Effector memory CD8-positive, alpha-beta T cell (primary cell): ENCODE measurements around the gene SFMBT1.

Experiments
- ATAC-seq: fragments of 150-1000 bp; cut with Tn5 transposase; replicated peaks from 2 replicates; pipeline ENCODE4 v1.10.0; 2021; ENCODE audit warnings: mild to moderate bottlenecking, moderate library complexity
- DNase-seq, 3 experiments: peaks; one replicate each; pipeline ENCODE4 v3.0.0; 2021
- H3K27ac Mint-ChIP-seq, 2 donors: one replicate each; pipeline ENCODE4 v1.8.0; 2022; ENCODE audit warnings: mild to moderate bottlenecking in 2 of 2, mixed read lengths in 2 of 2, moderate library complexity in 2 of 2
- H3K27me3 Mint-ChIP-seq, 2 donors: one replicate each; pipeline ENCODE4 v1.8.0; 2022; ENCODE audit warnings: mixed read lengths in 2 of 2
- H3K36me3 Mint-ChIP-seq: one replicate; pipeline ENCODE4 v1.8.0; 2022; ENCODE audit warnings: mild to moderate bottlenecking, moderate library complexity, mixed read lengths; ENCODE audit not compliant: insufficient read depth
- H3K4me1 Mint-ChIP-seq, 2 donors: one replicate each; pipeline ENCODE4 v1.8.0; 2022; ENCODE audit warnings: low read depth in 2 of 2, mixed read lengths in 2 of 2
- H3K4me3 Mint-ChIP-seq, 2 donors: one replicate each; pipeline ENCODE4 v1.8.0; 2022; ENCODE audit warnings: mild to moderate bottlenecking in 2 of 2, mixed read lengths in 2 of 2, moderate library complexity in 2 of 2
- H3K9me3 Mint-ChIP-seq, 2 donors: one replicate each; pipeline ENCODE4 v1.8.0; 2022; ENCODE audit warnings: mixed read lengths in 2 of 2

The SFMBT1 gene

GRCh38 chr3:52983828-52984227 lies 62.0 kb downstream of the SFMBT1 start:
- peak overlapping the region; percentile 30 to 67 for H3K27ac Mint-ChIP-seq
- no peaks in the 10 kb centered on the region for H3K27me3 Mint-ChIP-seq
- ATAC-seq (peak; percentile 37), DNase-seq (no peak)
- H3K36me3 Mint-ChIP-seq, result peaks cover 3% of the 10 kb centered on the region
- peaks cover 15 to 16% of the 10 kb centered on the region in 2 donors for H3K4me1 Mint-ChIP-seq
- H3K9me3 Mint-ChIP-seq, result no peaks in the 10 kb centered on the region
- H3K4me3 Mint-ChIP-seq, result peak overlapping the region; percentile 2 to 48

GRCh38 chr3:52983336-52983807 lies 62.5 kb downstream of the SFMBT1 start:
- Mint-ChIP-seq H3K9me3 (no peaks in the 10 kb centered on the region), H3K4me3 (peak overlapping the region; percentile 2 to 48), H3K27ac (peak overlapping the region; percentile 30 to 67), H3K4me1 (peaks cover 15 to 16% of the 10 kb centered on the region in 2 donors), H3K36me3 (peaks cover 3% of the 10 kb centered on the region), H3K27me3 (no peaks in the 10 kb centered on the region)
- peak; percentile 89 for ATAC-seq
- peak; percentile 3 to 19 (median 9) for DNase-seq

DNA sequence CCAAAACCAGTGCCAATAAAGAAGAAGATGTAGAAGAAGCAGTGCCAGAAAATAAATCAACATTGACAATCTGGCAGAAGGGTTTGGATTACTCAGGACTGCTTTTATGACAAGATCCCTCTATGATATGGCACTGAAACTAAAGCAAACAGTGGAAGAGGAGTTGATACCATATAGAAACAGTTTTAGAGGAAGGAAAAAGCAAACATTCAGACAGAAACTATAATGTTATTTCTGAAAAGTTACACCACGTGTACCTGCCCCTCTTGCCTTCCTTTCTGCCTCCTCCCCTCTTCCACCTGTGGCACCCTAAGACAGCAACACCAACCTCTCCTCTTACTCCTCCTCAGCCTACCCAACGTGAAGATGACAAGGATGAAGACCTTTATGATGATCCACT lies 63.0 kb downstream of the SFMBT1 start:
- peaks cover 3% of the 10 kb centered on the region for H3K36me3 Mint-ChIP-seq
- H3K27ac Mint-ChIP-seq, result peak overlapping the region; percentile 30 to 67
- no peak for DNase-seq
- peak; percentile 4 for ATAC-seq
- no peaks in the 10 kb centered on the region for H3K9me3 Mint-ChIP-seq
- peaks cover 15 to 19% of the 10 kb centered on the region in 2 donors for H3K4me1 Mint-ChIP-seq
- H3K27me3 Mint-ChIP-seq, result no peaks in the 10 kb centered on the region
- peak overlapping the region in 1 of 2 donors; percentile 48 for H3K4me3 Mint-ChIP-seq

GRCh38 chr3:52979190-52979983 lies 66.5 kb downstream of the SFMBT1 start:
- Mint-ChIP-seq H3K27ac (no peak overlapping the region), H3K36me3 (peaks cover 8% of the 10 kb centered on the region), H3K27me3 (no peaks in the 10 kb centered on the region), H3K9me3 (no peaks in the 10 kb centered on the region), H3K4me1 (peaks cover 15 to 19% of the 10 kb centered on the region in 2 donors), H3K4me3 (no peak overlapping the region)
- no peak for ATAC-seq
- DNase-seq, result no peak

- DNase-seq, result no peak
- ATAC-seq, result no peak
- Mint-ChIP-seq H3K4me3 (no peak overlapping the region), H3K4me1 (peaks cover 6 to 12% of the 10 kb centered on the region in 2 donors), H3K27ac (no peak overlapping the region), H3K36me3 (peaks cover 8% of the 10 kb centered on the region), H3K9me3 (no peaks in the 10 kb centered on the region), H3K27me3 (no peaks in the 10 kb centered on the region)
Measured at GRCh38 chr3:52978109-52978754, 67.6 kb downstream of the SFMBT1 start.

DNA sequence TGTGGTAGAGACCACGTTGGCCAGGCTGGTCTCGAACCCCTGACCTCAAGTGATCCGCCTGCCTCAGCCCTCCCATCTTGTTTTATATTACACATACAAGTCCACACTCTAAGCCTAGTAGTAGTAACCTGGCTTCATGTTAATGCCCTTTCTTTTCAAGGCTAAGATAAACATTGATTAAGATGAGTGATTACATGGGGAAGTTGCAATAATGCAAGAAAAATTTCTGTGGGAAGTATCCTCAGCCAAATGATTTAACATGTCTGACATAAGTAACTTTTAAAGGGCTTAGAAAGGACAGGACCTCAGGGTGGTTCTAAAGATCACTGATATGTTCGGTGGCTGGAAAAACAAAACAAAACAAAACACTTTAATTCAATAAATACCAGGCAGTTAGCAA lies 72.1 kb downstream of the SFMBT1 start:
- Mint-ChIP-seq H3K36me3 (peaks cover 5% of the 10 kb centered on the region), H3K27ac (no peak overlapping the region), H3K9me3 (no peaks in the 10 kb centered on the region), H3K4me1 (peaks cover 0 to 3% of the 10 kb centered on the region in 2 donors), H3K4me3 (no peak overlapping the region), H3K27me3 (no peaks in the 10 kb centered on the region)
- no peak for ATAC-seq
- no peak for DNase-seq

DNA sequence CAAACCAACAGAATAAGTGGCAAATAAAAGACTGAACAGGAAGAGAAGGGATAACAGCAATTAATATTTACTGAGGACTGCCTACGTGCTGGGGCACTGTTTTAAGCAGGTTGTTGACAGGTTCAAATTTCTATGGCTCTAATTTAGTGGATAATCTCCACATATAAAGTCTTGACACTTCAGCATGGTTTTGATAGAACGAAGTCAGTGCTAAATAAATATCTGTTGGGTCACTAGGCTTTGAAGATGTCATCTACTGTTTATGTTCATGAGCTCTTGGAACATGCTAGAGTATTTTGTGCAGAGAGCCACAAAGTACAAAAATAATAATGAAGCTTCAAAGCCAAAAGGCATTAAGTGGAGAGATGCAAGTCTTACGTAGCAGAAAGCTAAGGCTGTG lies 74.0 kb downstream of the SFMBT1 start:
- Mint-ChIP-seq H3K27ac (no peak overlapping the region), H3K36me3 (peaks cover 8% of the 10 kb centered on the region), H3K27me3 (no peaks in the 10 kb centered on the region), H3K4me1 (no peaks in the 10 kb centered on the region), H3K4me3 (no peak overlapping the region), H3K9me3 (no peaks in the 10 kb centered on the region)
- ATAC-seq (no peak), DNase-seq (no peak)

DNA sequence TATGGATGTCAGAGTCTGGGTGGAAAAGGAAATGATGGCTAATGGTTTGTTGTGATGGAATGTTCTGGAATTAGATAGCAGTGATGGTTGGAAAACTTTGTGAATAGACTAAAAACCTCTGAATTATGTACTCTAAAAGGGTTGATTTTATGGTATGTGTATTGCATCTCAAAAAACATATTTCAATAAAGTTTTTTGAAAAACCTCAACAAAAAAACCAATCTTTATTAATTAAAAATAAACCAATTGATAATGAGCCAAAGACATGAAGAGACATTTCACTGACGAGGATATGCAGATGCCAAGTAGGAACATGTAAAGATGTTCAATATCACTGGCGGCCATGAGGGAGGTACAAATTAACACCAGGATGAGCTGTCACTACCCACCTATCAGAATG lies 78.5 kb downstream of the SFMBT1 start:
- H3K9me3 Mint-ChIP-seq, result no peaks in the 10 kb centered on the region
- no peak overlapping the region for H3K27ac Mint-ChIP-seq
- DNase-seq (no peak), ATAC-seq (no peak)
- peaks cover 0 to 2% of the 10 kb centered on the region in 2 donors for H3K4me1 Mint-ChIP-seq
- peaks cover 12% of the 10 kb centered on the region for H3K36me3 Mint-ChIP-seq
- H3K27me3 Mint-ChIP-seq, result no peaks in the 10 kb centered on the region
- no peak overlapping the region for H3K4me3 Mint-ChIP-seq

GRCh38 chr3:52962160-52962559 lies 83.7 kb downstream of the SFMBT1 start:
- Mint-ChIP-seq H3K36me3 (peaks cover 14% of the 10 kb centered on the region), H3K4me3 (no peak overlapping the region), H3K9me3 (no peaks in the 10 kb centered on the region), H3K4me1 (peaks cover 0 to 10% of the 10 kb centered on the region in 2 donors), H3K27me3 (no peaks in the 10 kb centered on the region), H3K27ac (no peak overlapping the region)
- ATAC-seq (no peak), DNase-seq (no peak)

DNA sequence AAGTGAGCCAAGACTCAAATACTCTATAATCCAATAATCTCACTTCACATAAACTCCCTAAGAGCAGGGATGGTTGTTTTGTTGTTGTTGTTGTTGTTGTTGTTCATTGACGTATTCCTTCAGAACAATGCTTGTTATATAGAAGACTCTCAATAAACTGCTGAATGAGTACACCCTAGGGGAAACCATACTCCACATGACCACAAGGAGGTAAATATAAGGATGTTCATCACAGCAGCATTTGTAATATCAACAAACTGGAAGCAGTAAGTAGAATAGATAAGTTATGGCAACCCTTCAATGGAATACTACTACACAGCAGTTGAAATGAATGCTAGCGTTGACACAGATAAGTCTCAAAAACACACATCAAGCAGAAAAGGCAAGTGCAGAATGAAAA lies 86.1 kb downstream of the SFMBT1 start:
- Mint-ChIP-seq H3K4me3 (no peak overlapping the region), H3K36me3 (peaks cover 5% of the 10 kb centered on the region), H3K4me1 (peaks cover 0 to 9% of the 10 kb centered on the region in 2 donors), H3K27ac (no peak overlapping the region), H3K27me3 (no peaks in the 10 kb centered on the region), H3K9me3 (no peaks in the 10 kb centered on the region)
- ATAC-seq, result no peak
- DNase-seq, result no peak

DNA sequence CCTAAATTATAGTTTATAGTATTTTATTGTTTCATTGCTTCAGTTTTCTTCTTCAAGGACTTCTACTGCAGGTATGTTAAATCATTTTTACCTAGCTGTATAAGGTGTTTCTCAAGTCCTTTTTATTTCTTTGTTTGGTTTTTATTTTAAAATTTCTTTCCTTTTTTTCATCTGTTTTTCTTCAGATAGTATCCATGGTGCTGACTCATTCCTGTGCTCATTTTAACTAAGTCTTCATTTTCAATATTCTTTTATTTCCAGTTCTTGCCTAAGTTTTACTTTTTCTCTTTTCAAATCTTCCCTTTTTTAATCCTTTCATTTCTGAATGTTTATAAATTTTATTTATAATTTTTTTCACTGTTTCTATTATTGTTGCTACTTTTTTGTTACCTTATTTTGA lies 106.3 kb downstream of the SFMBT1 start:
- H3K27ac Mint-ChIP-seq, result no peak overlapping the region

GRCh38 chr3:52934630-52935530 lies 111.0 kb downstream of the SFMBT1 start:
- peak; percentile 97 for ATAC-seq
- Mint-ChIP-seq H3K36me3 (peaks cover 22% of the 10 kb centered on the region), H3K27ac (peak overlapping the region; percentile 20 to 59), H3K4me1 (peaks cover 2 to 4% of the 10 kb centered on the region in 2 donors), H3K27me3 (no peaks in the 10 kb centered on the region), H3K4me3 (no peak overlapping the region), H3K9me3 (no peaks in the 10 kb centered on the region)
- peak; percentile 26 to 39 (median 33) for DNase-seq

More for the DNA sequence above, 106.3 kb downstream of the SFMBT1 start:
- DNase-seq, result no peak
- ATAC-seq, result no peak
- no peaks in the 10 kb centered on the region for H3K27me3 Mint-ChIP-seq
- H3K9me3 Mint-ChIP-seq, result no peaks in the 10 kb centered on the region
- H3K36me3 Mint-ChIP-seq, result peaks cover 4% of the 10 kb centered on the region
- peaks cover 2 to 3% of the 10 kb centered on the region in 2 donors for H3K4me1 Mint-ChIP-seq
- H3K4me3 Mint-ChIP-seq, result no peak overlapping the region

- H3K27me3 Mint-ChIP-seq, result no peaks in the 10 kb centered on the region
- H3K36me3 Mint-ChIP-seq, result peaks cover 26% of the 10 kb centered on the region
Measured at GRCh38 chr3:52931889-52932288, 114.0 kb downstream of the SFMBT1 start.

More at GRCh38 chr3:52931889-52932288, 114.0 kb downstream of the SFMBT1 start:
- no peaks in the 10 kb centered on the region for H3K9me3 Mint-ChIP-seq
- DNase-seq (no peak), ATAC-seq (no peak)
- peaks cover 2 to 4% of the 10 kb centered on the region in 2 donors for H3K4me1 Mint-ChIP-seq
- no peak overlapping the region for H3K4me3 Mint-ChIP-seq
- H3K27ac Mint-ChIP-seq, result no peak overlapping the region
